GM11168 (cell line): ENCODE data around the gene ZDHHC13.
"Not testable (repeated sequence)": the region's sequence is repeated elsewhere in the genome, so short reads cannot be mapped to it uniquely, and the experiment has no call there.

ENCODE experiments used
- in situ Hi-C: fragments of 300-500 bp; cut with MboI; formaldehyde crosslinking; loops from one replicate; pipeline ENCODE4 v1.12.0; 2022; ENCODE audit warnings: low sequenced_read_pairs; ENCODE audit not compliant: unreplicated experiment

The ZDHHC13 gene

GRCh38 chr11:19093976-19094375 lies 23.0 kb upstream of the ZDHHC13 start:
- in situ Hi-C loops: no loop called here

- in situ Hi-C loops: no loop called here
These were observed 22.1 kb upstream of the ZDHHC13 start for GRCh38 chr11:19094859-19095258.

GRCh38 chr11:19099093-19099492 lies 17.9 kb upstream of the ZDHHC13 start:
- in situ Hi-C loops: no loop called here

- in situ Hi-C loops: no loop called here
These were observed 16.1 kb upstream of the ZDHHC13 start for GRCh38 chr11:19100885-19101284.

- in situ Hi-C loops: no loop called here
These were observed 15.0 kb upstream of the ZDHHC13 start for GRCh38 chr11:19101796-19102520.

GRCh38 chr11:19102521-19102900 lies 14.5 kb upstream of the ZDHHC13 start:
- in situ Hi-C loops: no loop called here

- in situ Hi-C loops: no loop called here
These were observed 12.0 kb upstream of the ZDHHC13 start for GRCh38 chr11:19105011-19105410.

- in situ Hi-C loops: no loop called here
These were observed 9.8 kb upstream of the ZDHHC13 start for GRCh38 chr11:19107125-19107524.

- in situ Hi-C loops: no loop called here
These were observed 6.7 kb upstream of the ZDHHC13 start for GRCh38 chr11:19110295-19110694.

- in situ Hi-C loops: no loop called here
These were observed 5.2 kb upstream of the ZDHHC13 start for GRCh38 chr11:19111809-19112208.

- in situ Hi-C loops: no loop called here
These were observed 545 bp upstream of the ZDHHC13 start for GRCh38 chr11:19116276-19116970.

- in situ Hi-C loops: no loop called here
These were observed 761 bp downstream of the ZDHHC13 start for GRCh38 chr11:19117760-19118097.

- in situ Hi-C loops: no loop called here
These were observed 4.7 kb downstream of the ZDHHC13 start for GRCh38 chr11:19121646-19122045.

GRCh38 chr11:19122960-19123615 lies 6.1 kb downstream of the ZDHHC13 start:
- in situ Hi-C loops: no loop called here

- in situ Hi-C loops: not testable (repeated sequence)
These were observed 9.8 kb downstream of the ZDHHC13 start for GRCh38 chr11:19126562-19127325.

GRCh38 chr11:19134004-19134403 lies 17.0 kb downstream of the ZDHHC13 start:
- in situ Hi-C loops: no loop called here

- in situ Hi-C loops: not testable (repeated sequence)
These were observed 19.9 kb downstream of the ZDHHC13 start for GRCh38 chr11:19136884-19137283.

GRCh38 chr11:19145319-19145718 lies 28.4 kb downstream of the ZDHHC13 start:
- in situ Hi-C loops: no loop called here

GRCh38 chr11:19156892-19157291 lies 39.9 kb downstream of the ZDHHC13 start:
- in situ Hi-C loops: no loop called here

GRCh38 chr11:19160847-19161246 lies 43.9 kb downstream of the ZDHHC13 start:
- in situ Hi-C loops: no loop called here

- in situ Hi-C loops: no loop called here
These were observed 44.7 kb downstream of the ZDHHC13 start for GRCh38 chr11:19161651-19162050.
